ENCODE measurements around the gene SLC25A28.

- TF ChIP-seq, protein P1, sequence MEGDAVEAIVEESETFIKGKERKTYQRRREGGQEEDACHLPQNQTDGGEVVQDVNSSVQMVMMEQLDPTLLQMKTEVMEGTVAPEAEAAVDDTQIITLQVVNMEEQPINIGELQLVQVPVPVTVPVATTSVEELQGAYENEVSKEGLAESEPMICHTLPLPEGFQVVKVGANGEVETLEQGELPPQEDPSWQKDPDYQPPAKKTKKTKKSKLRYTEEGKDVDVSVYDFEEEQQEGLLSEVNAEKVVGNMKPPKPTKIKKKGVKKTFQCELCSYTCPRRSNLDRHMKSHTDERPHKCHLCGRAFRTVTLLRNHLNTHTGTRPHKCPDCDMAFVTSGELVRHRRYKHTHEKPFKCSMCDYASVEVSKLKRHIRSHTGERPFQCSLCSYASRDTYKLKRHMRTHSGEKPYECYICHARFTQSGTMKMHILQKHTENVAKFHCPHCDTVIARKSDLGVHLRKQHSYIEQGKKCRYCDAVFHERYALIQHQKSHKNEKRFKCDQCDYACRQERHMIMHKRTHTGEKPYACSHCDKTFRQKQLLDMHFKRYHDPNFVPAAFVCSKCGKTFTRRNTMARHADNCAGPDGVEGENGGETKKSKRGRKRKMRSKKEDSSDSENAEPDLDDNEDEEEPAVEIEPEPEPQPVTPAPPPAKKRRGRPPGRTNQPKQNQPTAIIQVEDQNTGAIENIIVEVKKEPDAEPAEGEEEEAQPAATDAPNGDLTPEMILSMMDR (IDR thresholded peaks at IDR 0.05), result no peak
- no peak for TF ChIP-seq POLR2A (IDR thresholded peaks at IDR 0.05; ENCODE audit: low read depth)
- TF ChIP-seq POLR2AphosphoS5 (IDR thresholded peaks at IDR 0.05), result no peak
Observed at GRCh38 chr10:99564361-99564760, 55.9 kb downstream of the SLC25A28 start.

Measured in esophagus muscularis mucosa (tissue), 3 donors.